ENCODE data around the gene SHCBP1L.

DNA sequence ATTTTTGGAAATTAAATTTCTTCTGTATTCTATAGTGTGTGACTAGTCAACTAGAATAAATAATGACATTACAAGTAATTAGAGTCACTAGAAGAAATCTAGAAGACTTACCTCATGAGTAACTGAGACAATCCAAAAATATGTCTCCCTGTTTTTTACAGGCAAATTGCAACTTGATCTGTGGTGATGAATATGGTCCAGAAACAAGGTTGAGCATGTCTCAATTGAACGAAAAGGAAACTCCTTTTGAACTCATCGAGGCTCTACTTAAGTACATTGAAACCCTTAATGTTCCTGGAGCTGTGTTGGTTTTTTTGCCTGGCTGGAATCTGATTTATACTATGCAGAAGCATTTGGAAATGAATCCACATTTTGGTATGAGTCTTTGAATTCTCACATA lies 77.1 kb downstream of the SHCBP1L start:
- TF ChIP-seq, protein P1, sequence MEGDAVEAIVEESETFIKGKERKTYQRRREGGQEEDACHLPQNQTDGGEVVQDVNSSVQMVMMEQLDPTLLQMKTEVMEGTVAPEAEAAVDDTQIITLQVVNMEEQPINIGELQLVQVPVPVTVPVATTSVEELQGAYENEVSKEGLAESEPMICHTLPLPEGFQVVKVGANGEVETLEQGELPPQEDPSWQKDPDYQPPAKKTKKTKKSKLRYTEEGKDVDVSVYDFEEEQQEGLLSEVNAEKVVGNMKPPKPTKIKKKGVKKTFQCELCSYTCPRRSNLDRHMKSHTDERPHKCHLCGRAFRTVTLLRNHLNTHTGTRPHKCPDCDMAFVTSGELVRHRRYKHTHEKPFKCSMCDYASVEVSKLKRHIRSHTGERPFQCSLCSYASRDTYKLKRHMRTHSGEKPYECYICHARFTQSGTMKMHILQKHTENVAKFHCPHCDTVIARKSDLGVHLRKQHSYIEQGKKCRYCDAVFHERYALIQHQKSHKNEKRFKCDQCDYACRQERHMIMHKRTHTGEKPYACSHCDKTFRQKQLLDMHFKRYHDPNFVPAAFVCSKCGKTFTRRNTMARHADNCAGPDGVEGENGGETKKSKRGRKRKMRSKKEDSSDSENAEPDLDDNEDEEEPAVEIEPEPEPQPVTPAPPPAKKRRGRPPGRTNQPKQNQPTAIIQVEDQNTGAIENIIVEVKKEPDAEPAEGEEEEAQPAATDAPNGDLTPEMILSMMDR (conservative IDR thresholded peaks at IDR 0.05; ENCODE audit: low read depth, low read length): no peak
- no peak for TF ChIP-seq EZH2 (IDR thresholded peaks at IDR 0.05; ENCODE audit: borderline replicate concordance, low read depth, low read length, poor library complexity, severe bottlenecking)

Measured in A673 (cell line).